Measurements from ENCODE around the gene FBXL13. TPM values are rescaled to one million over a fixed set of nuclear protein-coding genes. Genes with fewer than 3 reads are reported as not detected.

The FBXL13 gene
- total RNA-seq, 1 donor from 2014 or later: 4.0 TPM

- Mint-ChIP-seq H3K36me3 (no peaks in the 10 kb centered on the region), H3K4me3 (no peak overlapping the region), H3K27me3 (no peaks in the 10 kb centered on the region), H3K9me3 (no peaks in the 10 kb centered on the region), H3K27ac (no peak overlapping the region), H3K4me1 (ENCODE audit: unreplicated experiment) (peaks cover 6% of the 10 kb centered on the region)
- DNase-seq (ENCODE audit: extremely low spot score, unreplicated experiment): no peak
- no peak for TF ChIP-seq CTCF (conservative IDR thresholded peaks at IDR 0.05)
These were observed 80.9 kb downstream of the FBXL13 start for GRCh38 chr7:102993718-102994029.

- no peak overlapping the region for H3K4me3 Mint-ChIP-seq
- H3K27ac Mint-ChIP-seq: no peak overlapping the region
- no peaks in the 10 kb centered on the region for H3K27me3 Mint-ChIP-seq
- H3K4me1 Mint-ChIP-seq (ENCODE audit: unreplicated experiment): peaks cover 6% of the 10 kb centered on the region
- no peak for DNase-seq (ENCODE audit: extremely low spot score, unreplicated experiment)
- TF ChIP-seq CTCF (conservative IDR thresholded peaks at IDR 0.05): no peak
- H3K36me3 Mint-ChIP-seq: no peaks in the 10 kb centered on the region
- H3K9me3 Mint-ChIP-seq: no peaks in the 10 kb centered on the region
These were observed 81.5 kb downstream of the FBXL13 start for GRCh38 chr7:102992938-102993717.

DNA sequence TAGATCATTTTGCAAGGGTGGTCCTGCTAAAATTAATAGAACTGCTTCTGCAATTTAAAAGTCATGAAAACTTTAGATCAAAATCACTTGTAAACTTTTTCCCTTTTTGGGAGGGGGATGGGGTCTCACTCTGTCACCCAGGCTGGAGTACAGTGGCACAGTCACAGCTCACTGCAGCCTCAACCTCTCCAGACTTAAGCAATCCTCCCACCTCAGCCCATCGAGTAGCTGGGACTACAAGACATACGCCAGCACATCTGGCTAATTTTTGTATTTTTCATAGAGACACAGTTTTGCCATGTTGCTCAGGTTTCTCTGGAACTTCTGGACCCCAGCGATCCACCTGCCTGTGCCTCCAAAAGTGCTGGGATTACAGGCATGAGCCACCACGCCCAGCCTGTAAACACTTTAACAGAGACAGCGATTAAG is 82.1 kb downstream of the FBXL13 start:
- H3K4me3 Mint-ChIP-seq: no peak overlapping the region
- no peak for DNase-seq (ENCODE audit: extremely low spot score, unreplicated experiment)
- no peak for TF ChIP-seq CTCF (conservative IDR thresholded peaks at IDR 0.05)
- H3K27ac Mint-ChIP-seq: no peak overlapping the region
- H3K27me3 Mint-ChIP-seq: no peaks in the 10 kb centered on the region
- peaks cover 6% of the 10 kb centered on the region for H3K4me1 Mint-ChIP-seq (ENCODE audit: unreplicated experiment)
- H3K9me3 Mint-ChIP-seq: no peaks in the 10 kb centered on the region
- no peaks in the 10 kb centered on the region for H3K36me3 Mint-ChIP-seq

DNA sequence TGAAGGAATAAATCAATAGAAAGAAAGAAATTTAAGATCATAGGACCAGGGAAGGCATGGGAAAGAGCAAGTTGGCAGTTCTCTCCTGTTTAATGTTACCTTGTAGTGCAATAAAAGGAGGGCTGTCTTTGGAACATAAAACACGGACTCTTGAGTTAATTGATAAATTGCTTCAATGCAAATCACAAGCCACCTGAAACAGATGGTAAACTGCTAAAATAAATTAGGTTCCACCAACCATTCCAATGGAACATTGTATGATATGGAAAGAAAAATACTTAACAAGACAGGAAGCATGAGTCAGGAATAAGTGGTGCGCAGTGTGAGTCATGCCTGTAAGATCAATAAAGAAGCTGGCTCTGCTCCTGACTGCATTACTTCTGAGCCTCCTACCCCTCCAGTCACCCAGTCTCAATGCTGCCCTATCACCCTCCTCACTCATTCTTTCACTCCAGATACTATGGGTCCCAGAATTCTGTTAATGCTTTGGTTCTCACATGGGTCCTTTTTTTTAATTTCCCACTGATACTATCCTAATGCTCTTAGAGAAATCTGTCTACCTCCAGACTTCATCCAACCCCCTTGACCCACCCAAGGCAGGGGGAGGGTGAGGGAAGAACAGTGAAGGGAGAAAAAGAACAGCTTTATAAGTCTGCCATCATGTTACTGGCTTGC is 82.9 kb downstream of the FBXL13 start:
- Mint-ChIP-seq H3K36me3 (no peaks in the 10 kb centered on the region), H3K27ac (no peak overlapping the region), H3K4me1 (ENCODE audit: unreplicated experiment) (peaks cover 6% of the 10 kb centered on the region), H3K27me3 (no peaks in the 10 kb centered on the region), H3K4me3 (no peak overlapping the region), H3K9me3 (no peaks in the 10 kb centered on the region)
- TF ChIP-seq CTCF (conservative IDR thresholded peaks at IDR 0.05): no peak
- no peak for DNase-seq (ENCODE audit: extremely low spot score, unreplicated experiment)

- no peaks in the 10 kb centered on the region for H3K9me3 Mint-ChIP-seq
- H3K27ac Mint-ChIP-seq: no peak overlapping the region
- no peak for DNase-seq (ENCODE audit: extremely low spot score, unreplicated experiment)
- no peak for TF ChIP-seq CTCF (conservative IDR thresholded peaks at IDR 0.05)
- no peaks in the 10 kb centered on the region for H3K36me3 Mint-ChIP-seq
- H3K4me3 Mint-ChIP-seq: no peak overlapping the region
- peaks cover 6% of the 10 kb centered on the region for H3K4me1 Mint-ChIP-seq (ENCODE audit: unreplicated experiment)
- no peaks in the 10 kb centered on the region for H3K27me3 Mint-ChIP-seq
These were observed 83.5 kb downstream of the FBXL13 start for GRCh38 chr7:102991077-102991539.

Data from type B pancreatic cell (in vitro differentiated cells).